HCT116 (cell line): ENCODE measurements around the gene SYT7. TPM values are rescaled to one million over a fixed set of nuclear protein-coding genes. Genes with fewer than 3 reads are reported as not detected.

Experiments used
- ATAC-seq: fragments of 200-7000 bp; cut with Tn5 transposase; 2 replicates; pipeline ENCODE4 v1.9.1; 2020; ENCODE audit warnings: mild to moderate bottlenecking, moderate library complexity
- BruUV-seq: library from RNA; stranded (reverse); fragments of 400-500 nt; replicated peaks from 2 replicates; lab custom pipeline; 2021; lab: Mats Ljungman, UMichigan
- CTCF ChIA-PET: fragments of 300-600 bp; sonication (Branson Sonifier 250); formaldehyde crosslinking; loops from one replicate; lab custom pipeline; 2021; ENCODE audit warnings: antibody characterized with exemption; lab: Charles Lee
- POLR2A ChIA-PET: fragments of 300-600, 350-600 bp; sonication (Branson Sonifier 250); formaldehyde crosslinking; loops from one replicate; lab custom pipeline; 2021; ENCODE audit warnings: antibody characterized with exemption; lab: Charles Lee
- RAD21 ChIA-PET, 2 experiments: fragments of 300-600 bp; sonication (Branson Sonifier 250); formaldehyde crosslinking; loops; one replicate each; lab custom pipeline; 2023; ENCODE audit warnings: low total read pairs in 2 of 2; ENCODE audit not compliant: uncharacterized antibody in 2 of 2, unreplicated experiment in 2 of 2, low non-redundant PET in 1 of 2; lab: Charles Lee
- DNase-seq: peaks from one replicate; pipeline ENCODE4 v3.0.0-alpha.2; 2010; ENCODE audit warnings: low read depth, low spot score
- H2AFZ ChIP-seq: fragments of 200-600 bp; shearing (Covaris generic), sonication (generic); 2 replicates; pipeline ENCODE4 v1.6.1; 2017; ENCODE audit warnings: low read depth, mixed run types, mixed read lengths, antibody characterized with exemption, low read length; ENCODE audit not compliant: poor library complexity, severe bottlenecking
- H3K27ac ChIP-seq: 2 replicates; pipeline ENCODE4 v1.5.1; 2012; ENCODE audit warnings: low read depth, low read length
- H3K27me3 ChIP-seq: fragments of 200-600 bp; sonication (generic); 2 replicates; pipeline ENCODE4 v1.6.1; 2016; ENCODE audit warnings: mixed run types, low read length, mixed read lengths; ENCODE audit not compliant: insufficient read depth
- H3K36me3 ChIP-seq, 2 experiments: fragments of 200-500 bp in 1 of 2; fragments of 200-600 bp in 1 of 2; sonication (Bioruptor generic) in 1 of 2; sonication (generic) in 1 of 2; 2 replicates each; pipeline versions ENCODE4 v1.5.1 to v1.6.1; 2014 to 2016; ENCODE audit warnings: low read length in 2 of 2, inconsistent platforms in 1 of 2, mixed read lengths in 1 of 2, mixed run types in 1 of 2; ENCODE audit not compliant: insufficient read depth in 2 of 2, control insufficient read depth in 1 of 2
- H3K4me1 ChIP-seq, 2 experiments: fragments of 200-600 bp in 1 of 2; sonication (generic) in 1 of 2; 2 replicates each; pipeline versions ENCODE4 v1.5.1 to v1.6.1; 2012 to 2017; ENCODE audit warnings: low read length in 2 of 2, inconsistent platforms in 1 of 2, mild to moderate bottlenecking in 1 of 2, mixed read lengths in 1 of 2, mixed run types in 1 of 2, moderate library complexity in 1 of 2; ENCODE audit not compliant: insufficient read depth in 2 of 2, control insufficient read depth in 1 of 2
- H3K4me2 ChIP-seq: fragments of 200-600 bp; sonication (generic); 2 replicates; pipeline ENCODE4 v1.6.1; 2017; ENCODE audit warnings: mixed run types, low read length, mixed read lengths
- H3K4me3 ChIP-seq, 2 experiments: fragments of 200-600 bp in 1 of 2; sonication (generic) in 1 of 2; replicated peaks in 1 of 2; 2 replicates each; pipeline ENCODE4 v1.5.1; 2011 to 2016; ENCODE audit warnings: low read length in 2 of 2, control low read depth in 1 of 2, low read depth in 1 of 2, mild to moderate bottlenecking in 1 of 2, mixed read lengths in 1 of 2, mixed run types in 1 of 2
- H3K79me2 ChIP-seq: fragments of 200-600 bp; sonication (generic); 2 replicates; pipeline ENCODE4 v1.6.1; 2017; ENCODE audit warnings: mild to moderate bottlenecking, mixed run types, low read length, moderate library complexity, mixed read lengths; ENCODE audit not compliant: insufficient read depth
- H3K9ac ChIP-seq: fragments of 200-600 bp; sonication (generic); 2 replicates; pipeline ENCODE4 v1.6.1; 2016; ENCODE audit warnings: low read length, mixed read lengths
- H3K9me2 ChIP-seq: fragments of 200-600 bp; sonication (generic), shearing (Covaris generic); 2 replicates; pipeline ENCODE4 v1.6.1; 2017; ENCODE audit warnings: mixed run types, mild to moderate bottlenecking, moderate library complexity; ENCODE audit not compliant: insufficient read depth
- H3K9me3 ChIP-seq, 2 experiments: fragments of 200-500 bp in 1 of 2; fragments of 200-600 bp in 1 of 2; sonication (Bioruptor generic) in 1 of 2; sonication (generic) in 1 of 2; 2 replicates each; pipeline ENCODE4 v1.6.1; 2014 to 2017; ENCODE audit warnings: low read length in 2 of 2, mixed read lengths in 2 of 2, inconsistent platforms in 1 of 2, low read depth in 1 of 2, mild to moderate bottlenecking in 1 of 2, mixed run types in 1 of 2, moderate library complexity in 1 of 2; ENCODE audit not compliant: control insufficient read depth in 1 of 2, insufficient read depth in 1 of 2
- H4K20me1 ChIP-seq: fragments of 200-600 bp; sonication (generic), shearing (Covaris generic); 2 replicates; pipeline ENCODE4 v1.6.1; 2017; ENCODE audit warnings: mixed run types, mild to moderate bottlenecking, moderate library complexity; ENCODE audit not compliant: insufficient read depth
- EGR1 ChIP-seq: IDR thresholded peaks from 2 replicates; pipeline ENCODE4 v1.6.1; 2012; ENCODE audit warnings: low read depth
- EZH2phosphoT487 ChIP-seq: fragments of 200-600 bp; IDR thresholded peaks from 2 replicates; pipeline ENCODE4 v1.6.1; 2018; ENCODE audit warnings: antibody characterized with exemption, borderline replicate concordance
- FOSL1 ChIP-seq: IDR thresholded peaks from 2 replicates; pipeline ENCODE4 v1.6.1; 2012; ENCODE audit warnings: low read depth
- JUND ChIP-seq: IDR thresholded peaks from 2 replicates; pipeline ENCODE4 v1.6.1; 2012
- RAD21 ChIP-seq: IDR thresholded peaks from 2 replicates; pipeline ENCODE4 v1.6.1; 2012; ENCODE audit warnings: low read depth, mild to moderate bottlenecking
- SIN3A ChIP-seq: IDR thresholded peaks from 2 replicates; pipeline ENCODE4 v1.6.1; 2012; ENCODE audit warnings: low read depth
- SP1 ChIP-seq: IDR thresholded peaks from 2 replicates; pipeline ENCODE4 v1.6.1; 2012; ENCODE audit warnings: low read depth
- SRF ChIP-seq: IDR thresholded peaks from 2 replicates; pipeline ENCODE4 v1.6.1; 2012; ENCODE audit warnings: low read depth
- YY1 ChIP-seq: IDR thresholded peaks from 2 replicates; pipeline ENCODE4 v1.6.1; 2011; ENCODE audit warnings: low read length, low read depth, moderate library complexity, mild to moderate bottlenecking; ENCODE audit not compliant: insufficient replicate concordance; ENCODE audit errors: extremely low read depth
- intact Hi-C: fragments of 100-400 bp; cut with micrococcal nuclease; formaldehyde crosslinking; loops from 2 replicates; pipeline ENCODE4 v1.10.0; 2022
- total RNA-seq: library from RNA; stranded (reverse); gene quantifications from one replicate; pipeline ENCODE4 v1.2.1, GENCODE V29; 2021; ENCODE audit not compliant: unreplicated experiment
- TF ChIP-seq, protein P1 (sequence below): IDR thresholded peaks from 2 replicates; pipeline ENCODE4 v1.6.1; 2012; ENCODE audit warnings: low read depth

SYT7 gene
- total RNA-seq, 1 experiment from 2014 or later = 27.4 TPM

DNA sequence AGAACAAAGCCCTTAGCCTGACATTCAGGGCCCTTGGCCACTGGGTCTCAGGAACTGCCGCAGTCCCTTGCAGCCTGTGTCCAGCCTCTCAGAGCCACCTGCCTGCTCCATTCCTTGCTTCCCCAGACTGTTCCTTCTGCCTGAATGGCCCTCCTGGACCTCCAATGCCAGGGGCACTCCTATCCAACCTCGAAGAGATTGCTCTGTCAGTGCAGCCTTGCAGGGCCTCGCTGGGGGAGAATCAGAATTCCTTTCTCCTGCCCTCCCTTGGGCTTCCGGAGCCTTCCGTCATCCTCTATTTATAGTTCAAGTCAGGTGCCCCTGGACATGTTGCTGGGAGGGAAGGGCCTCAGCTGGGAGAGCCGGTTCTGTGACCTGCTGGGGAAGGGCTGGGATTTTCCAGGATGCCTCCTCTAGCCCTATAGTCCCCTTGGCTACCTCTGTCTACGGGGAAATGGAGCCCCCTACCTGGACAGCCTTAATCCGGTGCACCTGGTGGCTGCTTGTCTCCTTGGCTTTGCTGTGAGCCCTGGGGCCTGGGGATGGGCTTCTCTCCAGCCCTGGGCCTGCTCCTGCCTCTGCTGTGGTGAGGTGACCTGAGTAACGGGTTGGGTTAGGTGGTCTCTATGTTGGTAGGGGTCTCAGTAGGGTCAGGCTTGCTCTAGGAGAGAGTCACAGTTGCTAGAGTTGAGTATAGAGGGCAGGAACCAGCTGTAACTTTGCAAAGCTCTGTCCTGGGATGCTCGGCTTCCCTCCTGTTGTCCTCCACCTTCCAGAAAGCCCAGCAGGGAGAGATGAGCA, 45.9 kb upstream of the SYT7 start (continued):
- TF ChIP-seq SP1 (peak; percentile 95), EZH2phosphoT487 (no peak), JUND (no peak), RAD21 (peak; percentile 78), EGR1 (no peak)
- TF ChIP-seq, all 23 proteins: peak for 7

DNA sequence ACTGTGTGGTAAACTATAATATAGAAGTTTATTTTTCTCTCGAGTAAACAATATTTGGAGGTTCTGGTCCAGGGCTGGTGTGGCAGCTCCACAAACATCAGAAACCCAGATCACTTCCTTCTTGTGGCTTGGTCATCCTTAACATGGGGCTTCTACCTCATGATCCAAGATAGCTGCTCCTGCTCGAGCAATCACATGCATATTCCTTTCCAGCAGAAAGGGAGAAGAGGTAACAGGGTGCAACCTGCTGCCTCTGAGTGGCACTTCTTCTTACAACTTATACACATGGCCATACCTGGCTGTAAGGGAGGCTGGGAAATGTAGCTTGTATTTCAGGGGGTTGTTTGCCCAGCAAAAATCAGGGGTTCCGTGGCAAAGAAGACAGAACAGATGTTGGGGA, 44.6 kb upstream of the SYT7 start:
- H3K27me3 ChIP-seq = no peaks in the 10 kb centered on the region
- ChIA-PET RAD21 (no interaction called here), CTCF (interaction anchor here (1.0 to 1.3 kb wide), 2 partner anchors 58 to 109 kb away, joined by 3 to 5 read pairs; no protein-coding TSS in a partner anchor), POLR2A (no interaction called here)
- H3K27ac ChIP-seq = no peak overlapping the region; the same call in none of the 2 replicates
- H3K9me3 ChIP-seq = no peaks in the 10 kb centered on the region
- no peaks in the 10 kb centered on the region for H3K79me2 ChIP-seq
- DNase-seq (no peak), ATAC-seq (no peak)
- H3K4me3 ChIP-seq = no peak overlapping the region
- no peaks in the 10 kb centered on the region for H4K20me1 ChIP-seq
- no peak overlapping the region for H2AFZ ChIP-seq
- no peak overlapping the region for H3K9ac ChIP-seq
- H3K36me3 ChIP-seq = no peaks in the 10 kb centered on the region
- intact Hi-C loops = loop anchor here (5.0 kb wide), 2 partner anchors 93 to 288 kb away; no protein-coding TSS in a partner anchor
- H3K4me2 ChIP-seq = peak overlapping the region; percentile 57; the same call in 1 of the 2 replicates
- H3K9me2 ChIP-seq = no peaks in the 10 kb centered on the region
- BruUV-seq = no TSS peak
- H3K4me1 ChIP-seq = peaks cover 33 to 45% of the 10 kb centered on the region in 2 experiments
- TF ChIP-seq EGR1 = no peak
- no peak for TF ChIP-seq FOSL1
- no peak for TF ChIP-seq JUND
- TF ChIP-seq, protein P1, sequence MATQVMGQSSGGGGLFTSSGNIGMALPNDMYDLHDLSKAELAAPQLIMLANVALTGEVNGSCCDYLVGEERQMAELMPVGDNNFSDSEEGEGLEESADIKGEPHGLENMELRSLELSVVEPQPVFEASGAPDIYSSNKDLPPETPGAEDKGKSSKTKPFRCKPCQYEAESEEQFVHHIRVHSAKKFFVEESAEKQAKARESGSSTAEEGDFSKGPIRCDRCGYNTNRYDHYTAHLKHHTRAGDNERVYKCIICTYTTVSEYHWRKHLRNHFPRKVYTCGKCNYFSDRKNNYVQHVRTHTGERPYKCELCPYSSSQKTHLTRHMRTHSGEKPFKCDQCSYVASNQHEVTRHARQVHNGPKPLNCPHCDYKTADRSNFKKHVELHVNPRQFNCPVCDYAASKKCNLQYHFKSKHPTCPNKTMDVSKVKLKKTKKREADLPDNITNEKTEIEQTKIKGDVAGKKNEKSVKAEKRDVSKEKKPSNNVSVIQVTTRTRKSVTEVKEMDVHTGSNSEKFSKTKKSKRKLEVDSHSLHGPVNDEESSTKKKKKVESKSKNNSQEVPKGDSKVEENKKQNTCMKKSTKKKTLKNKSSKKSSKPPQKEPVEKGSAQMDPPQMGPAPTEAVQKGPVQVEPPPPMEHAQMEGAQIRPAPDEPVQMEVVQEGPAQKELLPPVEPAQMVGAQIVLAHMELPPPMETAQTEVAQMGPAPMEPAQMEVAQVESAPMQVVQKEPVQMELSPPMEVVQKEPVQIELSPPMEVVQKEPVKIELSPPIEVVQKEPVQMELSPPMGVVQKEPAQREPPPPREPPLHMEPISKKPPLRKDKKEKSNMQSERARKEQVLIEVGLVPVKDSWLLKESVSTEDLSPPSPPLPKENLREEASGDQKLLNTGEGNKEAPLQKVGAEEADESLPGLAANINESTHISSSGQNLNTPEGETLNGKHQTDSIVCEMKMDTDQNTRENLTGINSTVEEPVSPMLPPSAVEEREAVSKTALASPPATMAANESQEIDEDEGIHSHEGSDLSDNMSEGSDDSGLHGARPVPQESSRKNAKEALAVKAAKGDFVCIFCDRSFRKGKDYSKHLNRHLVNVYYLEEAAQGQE = no peak
- no peak for TF ChIP-seq SIN3A
- no peak for TF ChIP-seq SRF
- TF ChIP-seq YY1 = no peak
